HEK293 (cell line): ENCODE measurements around the gene MEGF6.

Source experiments
- EGR2 ChIP-seq: fragments of 450-650 bp; formaldehyde crosslinking; IDR thresholded peaks from 2 replicates; pipeline ENCODE4 v1.5.1; 2016; ENCODE audit warnings: low read depth, missing biosample characterization, missing genetic modification characterization
- GLIS1 ChIP-seq: fragments of 450-650 bp; formaldehyde crosslinking; IDR thresholded peaks from 2 replicates; pipeline ENCODE4 v1.5.1; 2016; ENCODE audit warnings: missing biosample characterization, missing genetic modification characterization
- OSR2 ChIP-seq: fragments of 450-650 bp; formaldehyde crosslinking; IDR thresholded peaks from 2 replicates; pipeline ENCODE4 v1.5.1; 2016; ENCODE audit warnings: missing biosample characterization, missing genetic modification characterization
- PRDM6 ChIP-seq: fragments of 450-650 bp; formaldehyde crosslinking; IDR thresholded peaks from 2 replicates; pipeline ENCODE4 v1.5.1; 2017; ENCODE audit warnings: missing biosample characterization, missing genetic modification characterization
- TCF7L2 ChIP-seq: IDR thresholded peaks from 2 replicates; pipeline ENCODE4 v1.6.1; 2011; ENCODE audit warnings: low read depth, mild to moderate bottlenecking, inconsistent platforms, low read length, moderate library complexity, borderline replicate concordance
- WT1 ChIP-seq: fragments of 450-650 bp; formaldehyde crosslinking; IDR thresholded peaks from 2 replicates; pipeline ENCODE4 v1.5.1; 2016; ENCODE audit warnings: missing biosample characterization, missing genetic modification characterization
- ZIC2 ChIP-seq: fragments of 450-650 bp; formaldehyde crosslinking; IDR thresholded peaks from 2 replicates; pipeline ENCODE4 v1.5.1; 2016; ENCODE audit warnings: missing biosample characterization, missing genetic modification characterization
- ZNF16 ChIP-seq: fragments of 450-650 bp; formaldehyde crosslinking; IDR thresholded peaks from 2 replicates; pipeline ENCODE4 v1.5.1; 2016; ENCODE audit warnings: low read depth, missing biosample characterization, missing genetic modification characterization
- ZNF175 ChIP-seq: fragments of 450-650 bp; formaldehyde crosslinking; IDR thresholded peaks from 2 replicates; pipeline ENCODE4 v1.5.1; 2016; ENCODE audit warnings: missing biosample characterization, missing genetic modification characterization
- ZNF184 ChIP-seq: fragments of 450-650 bp; IDR thresholded peaks from 2 replicates; pipeline ENCODE4 v1.5.1; 2018; ENCODE audit warnings: missing biosample characterization, mild to moderate bottlenecking, missing genetic modification characterization
- ZNF223 ChIP-seq: fragments of 450-650 bp; formaldehyde crosslinking; IDR thresholded peaks from 2 replicates; pipeline ENCODE4 v1.5.1; 2016; ENCODE audit warnings: missing biosample characterization, missing genetic modification characterization
- ZNF274 ChIP-seq, 2 experiments: fragments of 200-500 bp in 1 of 2; fragments of 450-650 bp in 1 of 2; sonication (Bioruptor generic) in 1 of 2; formaldehyde crosslinking in 1 of 2; IDR thresholded peaks; 2 replicates each; pipeline versions ENCODE4 v1.5.1 to v1.6.1; 2014 to 2016; ENCODE audit warnings: borderline replicate concordance in 1 of 2, inconsistent platforms in 1 of 2, low read length in 1 of 2, missing biosample characterization in 1 of 2, missing genetic modification characterization in 1 of 2
- ZNF311 ChIP-seq: fragments of 450-650 bp; formaldehyde crosslinking; IDR thresholded peaks from 2 replicates; pipeline ENCODE4 v1.5.1; 2017; ENCODE audit warnings: missing biosample characterization, missing genetic modification characterization, borderline replicate concordance
- ZNF324 ChIP-seq: fragments of 450-650 bp; formaldehyde crosslinking; IDR thresholded peaks from 2 replicates; pipeline ENCODE4 v1.5.1; 2016; ENCODE audit warnings: missing biosample characterization, missing genetic modification characterization
- ZNF335 ChIP-seq: fragments of 450-650 bp; formaldehyde crosslinking; conservative IDR thresholded peaks from 2 replicates; pipeline ENCODE4 v1.5.1; 2016; ENCODE audit warnings: missing biosample characterization, missing genetic modification characterization
- ZNF341 ChIP-seq: fragments of 450-650 bp; formaldehyde crosslinking; IDR thresholded peaks from 2 replicates; pipeline ENCODE4; 2016; ENCODE audit warnings: low read depth, missing biosample characterization, missing genetic modification characterization
- ZNF423 ChIP-seq: fragments of 450-650 bp; formaldehyde crosslinking; IDR thresholded peaks from 2 replicates; pipeline ENCODE4 v1.5.1; 2016; ENCODE audit warnings: missing biosample characterization, missing genetic modification characterization
- ZNF501 ChIP-seq: fragments of 450-650 bp; formaldehyde crosslinking; IDR thresholded peaks from 2 replicates; pipeline ENCODE4 v1.5.1; 2016; ENCODE audit warnings: missing biosample characterization, missing genetic modification characterization
- ZNF510 ChIP-seq: fragments of 450-650 bp; formaldehyde crosslinking; IDR thresholded peaks from 2 replicates; pipeline ENCODE4 v1.5.1; 2018; ENCODE audit warnings: mild to moderate bottlenecking, missing genetic modification characterization, missing biosample characterization; ENCODE audit not compliant: insufficient replicate concordance
- ZNF555 ChIP-seq: fragments of 450-650 bp; formaldehyde crosslinking; conservative IDR thresholded peaks from 2 replicates; pipeline ENCODE4 v1.5.1; 2017; ENCODE audit warnings: missing biosample characterization, mild to moderate bottlenecking, missing genetic modification characterization, inconsistent platforms
- ZNF558 ChIP-seq: fragments of 450-650 bp; formaldehyde crosslinking; IDR thresholded peaks from 2 replicates; pipeline ENCODE4 v1.5.1; 2016; ENCODE audit warnings: missing biosample characterization, missing genetic modification characterization
- ZNF747 ChIP-seq: fragments of 450-650 bp; formaldehyde crosslinking; IDR thresholded peaks from 2 replicates; pipeline ENCODE4 v1.5.1; 2016; ENCODE audit warnings: missing biosample characterization, missing genetic modification characterization
- TF ChIP-seq, protein P1 (sequence below): fragments of 450-650 bp; formaldehyde crosslinking; IDR thresholded peaks from 2 replicates; pipeline ENCODE4 v1.5.1; 2017; ENCODE audit warnings: missing biosample characterization, missing genetic modification characterization
- TF ChIP-seq, protein P2 (sequence below): fragments of 450-650 bp; formaldehyde crosslinking; IDR thresholded peaks from 2 replicates; pipeline ENCODE4 v1.5.1; 2016; ENCODE audit warnings: missing biosample characterization, missing genetic modification characterization
- TF ChIP-seq, protein P3 (sequence below): fragments of 450-650 bp; formaldehyde crosslinking; IDR thresholded peaks from 2 replicates; pipeline ENCODE4 v1.5.1; 2016; ENCODE audit warnings: missing biosample characterization, missing genetic modification characterization
- TF ChIP-seq, protein P4 (sequence below): fragments of 450-650 bp; formaldehyde crosslinking; IDR thresholded peaks from 2 replicates; pipeline ENCODE4 v1.5.1; 2016; ENCODE audit warnings: missing biosample characterization, missing genetic modification characterization, low read depth
- TF ChIP-seq, protein P5 (sequence below): fragments of 450-650 bp; IDR thresholded peaks from 2 replicates; pipeline ENCODE4 v1.5.1; 2018; ENCODE audit warnings: missing biosample characterization, missing genetic modification characterization

MEGF6 gene

DNA sequence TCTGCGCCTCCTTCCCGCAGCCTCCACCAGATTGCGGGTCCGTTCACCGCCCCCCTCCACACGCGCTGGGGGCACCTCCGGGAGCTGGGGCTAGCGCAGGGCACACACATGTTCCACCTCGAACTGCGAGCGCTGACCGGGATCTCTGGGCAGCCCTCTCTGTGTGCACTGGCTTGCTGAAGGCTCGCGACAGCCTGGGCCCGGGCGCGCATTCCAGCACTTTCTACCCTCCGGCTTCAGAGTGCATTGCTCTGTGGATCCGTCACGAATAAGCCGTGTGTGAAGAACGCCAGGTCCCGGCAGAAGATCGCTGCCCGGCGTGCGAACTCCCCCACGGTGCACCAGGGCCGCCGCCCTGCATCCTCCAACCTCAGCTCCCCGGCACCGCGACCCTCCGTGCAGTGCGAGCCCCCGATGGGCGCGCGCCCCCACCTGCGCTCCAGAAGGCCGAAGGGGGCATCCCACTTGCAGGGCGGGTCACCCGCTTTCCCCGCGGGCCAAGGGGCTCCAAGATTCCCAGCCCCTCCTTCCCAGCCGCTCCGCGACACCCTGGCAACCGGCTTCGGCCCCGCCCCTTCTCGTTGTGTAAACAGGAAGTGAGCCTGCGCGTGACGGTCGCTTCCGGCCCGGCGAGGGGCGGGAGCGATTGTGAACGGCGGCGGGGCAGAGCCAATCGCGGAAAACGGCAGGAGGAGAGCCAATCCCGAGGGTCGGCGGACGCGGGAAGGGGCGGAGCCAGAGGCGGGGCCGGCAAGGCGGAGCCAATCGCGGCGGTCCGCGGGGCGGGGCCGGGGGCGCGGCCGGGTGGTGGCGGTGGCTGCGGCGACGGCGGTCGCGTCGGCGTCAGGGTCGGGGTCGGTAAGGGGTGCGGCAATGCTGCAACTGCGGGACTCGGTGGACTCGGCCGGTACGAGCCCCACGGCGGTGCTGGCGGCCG lies 13.2 kb upstream of the MEGF6 start, which contains the start of gene TPRG1L (continued):
- no peak for TF ChIP-seq ZNF223 (tag by site-specific recombination)
- TF ChIP-seq ZNF555 (tag by site-specific recombination) = no peak
- no peak for TF ChIP-seq ZNF16 (tag by site-specific recombination)
- TF ChIP-seq ZNF324 (tag by site-specific recombination) = no peak
- TF ChIP-seq, protein P1, sequence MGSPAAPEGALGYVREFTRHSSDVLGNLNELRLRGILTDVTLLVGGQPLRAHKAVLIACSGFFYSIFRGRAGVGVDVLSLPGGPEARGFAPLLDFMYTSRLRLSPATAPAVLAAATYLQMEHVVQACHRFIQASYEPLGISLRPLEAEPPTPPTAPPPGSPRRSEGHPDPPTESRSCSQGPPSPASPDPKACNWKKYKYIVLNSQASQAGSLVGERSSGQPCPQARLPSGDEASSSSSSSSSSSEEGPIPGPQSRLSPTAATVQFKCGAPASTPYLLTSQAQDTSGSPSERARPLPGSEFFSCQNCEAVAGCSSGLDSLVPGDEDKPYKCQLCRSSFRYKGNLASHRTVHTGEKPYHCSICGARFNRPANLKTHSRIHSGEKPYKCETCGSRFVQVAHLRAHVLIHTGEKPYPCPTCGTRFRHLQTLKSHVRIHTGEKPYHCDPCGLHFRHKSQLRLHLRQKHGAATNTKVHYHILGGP (tag by site-specific recombination) = no peak
- no peak for TF ChIP-seq OSR2 (tag by site-specific recombination)
- peak; percentile 37; the same call in 1 of the 2 replicates for TF ChIP-seq ZIC2 (tag by site-specific recombination)
- TF ChIP-seq ZNF175 (tag by site-specific recombination) = no peak
- TF ChIP-seq EGR2 = no peak
- no peak for TF ChIP-seq ZNF510 (tag by site-specific recombination)
- TF ChIP-seq, protein P2, sequence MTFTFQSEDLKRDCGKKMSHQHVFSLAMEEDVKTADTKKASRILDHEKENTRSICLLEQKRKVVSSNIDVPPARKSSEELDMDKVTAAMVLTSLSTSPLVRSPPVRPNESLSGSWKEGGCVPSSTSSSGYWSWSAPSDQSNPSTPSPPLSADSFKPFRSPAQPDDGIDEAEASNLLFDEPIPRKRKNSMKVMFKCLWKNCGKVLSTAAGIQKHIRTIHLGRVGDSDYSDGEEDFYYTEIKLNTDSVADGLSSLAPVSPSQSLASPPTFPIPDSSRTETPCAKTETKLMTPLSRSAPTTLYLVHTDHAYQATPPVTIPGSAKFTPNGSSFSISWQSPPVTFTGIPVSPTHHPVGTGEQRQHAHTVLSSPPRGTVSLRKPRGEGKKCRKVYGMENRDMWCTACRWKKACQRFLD (tag by site-specific recombination) = no peak
- TF ChIP-seq ZNF274 (IDR thresholded peaks at IDR 0.05; ENCODE audit: low read length) = no peak
- no peak for TF ChIP-seq ZNF274 (tag by site-specific recombination; IDR thresholded peaks at IDR 0.05; ENCODE audit: borderline replicate concordance)
- no peak for TF ChIP-seq ZNF558 (tag by site-specific recombination)
- TF ChIP-seq, protein P3, sequence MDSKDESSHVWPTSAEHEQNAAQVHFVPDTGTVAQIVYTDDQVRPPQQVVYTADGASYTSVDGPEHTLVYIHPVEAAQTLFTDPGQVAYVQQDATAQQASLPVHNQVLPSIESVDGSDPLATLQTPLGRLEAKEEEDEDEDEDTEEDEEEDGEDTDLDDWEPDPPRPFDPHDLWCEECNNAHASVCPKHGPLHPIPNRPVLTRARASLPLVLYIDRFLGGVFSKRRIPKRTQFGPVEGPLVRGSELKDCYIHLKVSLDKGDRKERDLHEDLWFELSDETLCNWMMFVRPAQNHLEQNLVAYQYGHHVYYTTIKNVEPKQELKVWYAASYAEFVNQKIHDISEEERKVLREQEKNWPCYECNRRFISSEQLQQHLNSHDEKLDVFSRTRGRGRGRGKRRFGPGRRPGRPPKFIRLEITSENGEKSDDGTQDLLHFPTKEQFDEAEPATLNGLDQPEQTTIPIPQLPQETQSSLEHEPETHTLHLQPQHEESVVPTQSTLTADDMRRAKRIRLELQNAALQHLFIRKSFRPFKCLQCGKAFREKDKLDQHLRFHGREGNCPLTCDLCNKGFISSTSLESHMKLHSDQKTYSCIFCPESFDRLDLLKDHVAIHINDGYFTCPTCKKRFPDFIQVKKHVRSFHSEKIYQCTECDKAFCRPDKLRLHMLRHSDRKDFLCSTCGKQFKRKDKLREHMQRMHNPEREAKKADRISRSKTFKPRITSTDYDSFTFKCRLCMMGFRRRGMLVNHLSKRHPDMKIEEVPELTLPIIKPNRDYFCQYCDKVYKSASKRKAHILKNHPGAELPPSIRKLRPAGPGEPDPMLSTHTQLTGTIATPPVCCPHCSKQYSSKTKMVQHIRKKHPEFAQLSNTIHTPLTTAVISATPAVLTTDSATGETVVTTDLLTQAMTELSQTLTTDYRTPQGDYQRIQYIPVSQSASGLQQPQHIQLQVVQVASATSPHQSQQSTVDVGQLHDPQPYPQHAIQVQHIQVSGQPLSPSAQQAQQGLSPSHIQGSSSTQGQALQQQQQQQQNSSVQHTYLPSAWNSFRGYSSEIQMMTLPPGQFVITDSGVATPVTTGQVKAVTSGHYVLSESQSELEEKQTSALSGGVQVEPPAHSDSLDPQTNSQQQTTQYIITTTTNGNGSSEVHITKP = no peak
- TF ChIP-seq WT1 (tag by site-specific recombination) = no peak
- TF ChIP-seq ZNF311 (tag by site-specific recombination) = no peak
- no peak for TF ChIP-seq ZNF341
- no peak for TF ChIP-seq PRDM6 (tag by site-specific recombination)
- TF ChIP-seq, protein P4, sequence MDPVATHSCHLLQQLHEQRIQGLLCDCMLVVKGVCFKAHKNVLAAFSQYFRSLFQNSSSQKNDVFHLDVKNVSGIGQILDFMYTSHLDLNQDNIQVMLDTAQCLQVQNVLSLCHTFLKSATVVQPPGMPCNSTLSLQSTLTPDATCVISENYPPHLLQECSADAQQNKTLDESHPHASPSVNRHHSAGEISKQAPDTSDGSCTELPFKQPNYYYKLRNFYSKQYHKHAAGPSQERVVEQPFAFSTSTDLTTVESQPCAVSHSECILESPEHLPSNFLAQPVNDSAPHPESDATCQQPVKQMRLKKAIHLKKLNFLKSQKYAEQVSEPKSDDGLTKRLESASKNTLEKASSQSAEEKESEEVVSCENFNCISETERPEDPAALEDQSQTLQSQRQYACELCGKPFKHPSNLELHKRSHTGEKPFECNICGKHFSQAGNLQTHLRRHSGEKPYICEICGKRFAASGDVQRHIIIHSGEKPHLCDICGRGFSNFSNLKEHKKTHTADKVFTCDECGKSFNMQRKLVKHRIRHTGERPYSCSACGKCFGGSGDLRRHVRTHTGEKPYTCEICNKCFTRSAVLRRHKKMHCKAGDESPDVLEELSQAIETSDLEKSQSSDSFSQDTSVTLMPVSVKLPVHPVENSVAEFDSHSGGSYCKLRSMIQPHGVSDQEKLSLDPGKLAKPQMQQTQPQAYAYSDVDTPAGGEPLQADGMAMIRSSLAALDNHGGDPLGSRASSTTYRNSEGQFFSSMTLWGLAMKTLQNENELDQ (tag by site-specific recombination) = no peak
- TF ChIP-seq, protein P5, sequence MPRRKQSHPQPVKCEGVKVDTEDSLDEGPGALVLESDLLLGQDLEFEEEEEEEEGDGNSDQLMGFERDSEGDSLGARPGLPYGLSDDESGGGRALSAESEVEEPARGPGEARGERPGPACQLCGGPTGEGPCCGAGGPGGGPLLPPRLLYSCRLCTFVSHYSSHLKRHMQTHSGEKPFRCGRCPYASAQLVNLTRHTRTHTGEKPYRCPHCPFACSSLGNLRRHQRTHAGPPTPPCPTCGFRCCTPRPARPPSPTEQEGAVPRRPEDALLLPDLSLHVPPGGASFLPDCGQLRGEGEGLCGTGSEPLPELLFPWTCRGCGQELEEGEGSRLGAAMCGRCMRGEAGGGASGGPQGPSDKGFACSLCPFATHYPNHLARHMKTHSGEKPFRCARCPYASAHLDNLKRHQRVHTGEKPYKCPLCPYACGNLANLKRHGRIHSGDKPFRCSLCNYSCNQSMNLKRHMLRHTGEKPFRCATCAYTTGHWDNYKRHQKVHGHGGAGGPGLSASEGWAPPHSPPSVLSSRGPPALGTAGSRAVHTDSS (tag by site-specific recombination) = no peak
- TF ChIP-seq ZNF335 (tag by site-specific recombination) = peak; percentile 69
- TF ChIP-seq ZNF423 (tag by site-specific recombination) = no peak
- no peak for TF ChIP-seq ZNF184 (tag by site-specific recombination)
- TF ChIP-seq ZNF501 (tag by site-specific recombination) = no peak
- TF ChIP-seq GLIS1 (tag by site-specific recombination) = peak; percentile 80
- TF ChIP-seq TCF7L2 = no peak
- no peak for TF ChIP-seq ZNF747 (tag by site-specific recombination)
